Left lung (tissue), 10 donors: Measurements from ENCODE around the gene ARID1A. TPM values are rescaled to one million over a fixed set of nuclear protein-coding genes. Genes with fewer than 3 reads are reported as not detected.

Experiments
- ATAC-seq: fragments of 200-7000 bp; cut with Tn5 transposase; one replicate; pipeline ENCODE4 v1.9.1; 2020; ENCODE audit warnings: moderate library complexity
- DNase-seq, 4 donors: peaks; one replicate each; pipeline ENCODE4 v3.0.0-alpha.2; 2013 to 2020
- H3K27ac ChIP-seq, 2 donors: fragments of 200-600 bp; sonication (generic) in 1 of 2; one replicate each; pipeline versions ENCODE4 v1.5.0 to v1.8.0; 2020 to 2021
- H3K27me3 ChIP-seq, 2 donors: fragments of 200-600 bp; sonication (generic) in 1 of 2; one replicate each; pipeline versions ENCODE4 v1.5.0 to v1.8.0; 2020 to 2021
- H3K36me3 ChIP-seq, 2 donors: fragments of 200-600 bp; sonication (generic) in 1 of 2; one replicate each; pipeline versions ENCODE4 v1.5.0 to v1.8.0; 2020 to 2021
- H3K4me1 ChIP-seq, 2 donors: fragments of 200-600 bp; one replicate each; pipeline ENCODE4 v1.8.0; 2021
- H3K4me3 ChIP-seq, 2 donors: fragments of 200-600 bp; sonication (generic) in 1 of 2; one replicate each; pipeline versions ENCODE4 v1.5.0 to v1.8.0; 2020 to 2021; ENCODE audit warnings: mild to moderate bottlenecking in 1 of 2
- H3K9me3 ChIP-seq, 2 donors: fragments of 200-600 bp; sonication (generic) in 1 of 2; one replicate each; pipeline versions ENCODE4 v1.5.0 to v1.8.0; 2020 to 2021
- intact Hi-C, 2 donors: fragments of 100-400 bp; cut with DNase I; formaldehyde crosslinking; loops; one replicate each; pipeline versions ENCODE4 v1.11.2 to v1.14.2; 2022
- polyA plus RNA-seq, 6 donors: library from polyadenylated mRNA; unstranded; fragments of 120-200 nt; gene quantifications; one replicate each; pipeline ENCODE4 v1.2.1, GENCODE V29; 2013; ENCODE audit not compliant: insufficient read length in 6 of 6
- total RNA-seq, 2 donors: library from RNA; stranded (reverse); fragmentation: NEBNext Ultra II Directional; extraction: Animal tissue kit (Norgen Biotek cat#: 25700); gene quantifications; one replicate each; pipeline ENCODE4 v1.2.1, GENCODE V29; 2021
- TF ChIP-seq, protein P1 (sequence below), 2 donors: fragments of 200-600 bp; sonication (generic) in 1 of 2; IDR thresholded peaks; one replicate each; pipeline versions ENCODE4 v1.5.0 to v1.8.0; 2021; ENCODE audit warnings: antibody characterized with exemption in 2 of 2
- donor health status: DM: no; HTN: yes; CAD: no.
- donor health status: DM: no; HTN: no; CAD: no.

ARID1A gene
- total and polyA plus RNA-seq, 8 donors = 65.5 to 106 (median 97.0) TPM

DNA sequence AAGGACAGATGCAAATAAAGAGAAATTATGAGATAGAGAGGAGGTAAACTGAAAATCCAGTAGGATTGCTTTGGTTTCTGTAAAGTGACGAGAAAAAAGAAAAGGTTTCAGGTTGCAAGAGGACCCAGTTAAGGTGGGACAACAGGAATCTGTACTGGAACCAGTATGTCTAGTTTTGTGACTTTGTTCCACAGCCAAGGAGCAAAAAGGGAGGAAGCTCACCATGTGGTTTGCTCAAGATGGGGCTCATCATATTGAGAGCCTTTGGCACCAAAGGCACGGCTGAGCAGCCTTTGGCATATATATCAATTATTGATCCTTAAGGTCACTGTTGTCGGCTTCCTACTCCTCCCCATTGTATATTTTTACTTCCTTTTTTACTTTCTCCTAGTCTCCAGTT lies 128.9 kb downstream of the ARID1A start:
- H3K9me3 ChIP-seq = no peaks in the 10 kb centered on the region
- no peaks in the 10 kb centered on the region for H3K27me3 ChIP-seq
- no peaks in the 10 kb centered on the region for H3K36me3 ChIP-seq
- intact Hi-C loops = no loop called here
- peak in 1 of 4 donors; percentile 67 for DNase-seq
- peaks cover 14 to 45% of the 10 kb centered on the region in 2 donors for H3K4me1 ChIP-seq
- H3K4me3 ChIP-seq = no peak overlapping the region
- no peak overlapping the region for H3K27ac ChIP-seq
- TF ChIP-seq, protein P1, sequence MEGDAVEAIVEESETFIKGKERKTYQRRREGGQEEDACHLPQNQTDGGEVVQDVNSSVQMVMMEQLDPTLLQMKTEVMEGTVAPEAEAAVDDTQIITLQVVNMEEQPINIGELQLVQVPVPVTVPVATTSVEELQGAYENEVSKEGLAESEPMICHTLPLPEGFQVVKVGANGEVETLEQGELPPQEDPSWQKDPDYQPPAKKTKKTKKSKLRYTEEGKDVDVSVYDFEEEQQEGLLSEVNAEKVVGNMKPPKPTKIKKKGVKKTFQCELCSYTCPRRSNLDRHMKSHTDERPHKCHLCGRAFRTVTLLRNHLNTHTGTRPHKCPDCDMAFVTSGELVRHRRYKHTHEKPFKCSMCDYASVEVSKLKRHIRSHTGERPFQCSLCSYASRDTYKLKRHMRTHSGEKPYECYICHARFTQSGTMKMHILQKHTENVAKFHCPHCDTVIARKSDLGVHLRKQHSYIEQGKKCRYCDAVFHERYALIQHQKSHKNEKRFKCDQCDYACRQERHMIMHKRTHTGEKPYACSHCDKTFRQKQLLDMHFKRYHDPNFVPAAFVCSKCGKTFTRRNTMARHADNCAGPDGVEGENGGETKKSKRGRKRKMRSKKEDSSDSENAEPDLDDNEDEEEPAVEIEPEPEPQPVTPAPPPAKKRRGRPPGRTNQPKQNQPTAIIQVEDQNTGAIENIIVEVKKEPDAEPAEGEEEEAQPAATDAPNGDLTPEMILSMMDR (IDR thresholded peaks at IDR 0.05) = no peak
- ATAC-seq = no peak

DNA sequence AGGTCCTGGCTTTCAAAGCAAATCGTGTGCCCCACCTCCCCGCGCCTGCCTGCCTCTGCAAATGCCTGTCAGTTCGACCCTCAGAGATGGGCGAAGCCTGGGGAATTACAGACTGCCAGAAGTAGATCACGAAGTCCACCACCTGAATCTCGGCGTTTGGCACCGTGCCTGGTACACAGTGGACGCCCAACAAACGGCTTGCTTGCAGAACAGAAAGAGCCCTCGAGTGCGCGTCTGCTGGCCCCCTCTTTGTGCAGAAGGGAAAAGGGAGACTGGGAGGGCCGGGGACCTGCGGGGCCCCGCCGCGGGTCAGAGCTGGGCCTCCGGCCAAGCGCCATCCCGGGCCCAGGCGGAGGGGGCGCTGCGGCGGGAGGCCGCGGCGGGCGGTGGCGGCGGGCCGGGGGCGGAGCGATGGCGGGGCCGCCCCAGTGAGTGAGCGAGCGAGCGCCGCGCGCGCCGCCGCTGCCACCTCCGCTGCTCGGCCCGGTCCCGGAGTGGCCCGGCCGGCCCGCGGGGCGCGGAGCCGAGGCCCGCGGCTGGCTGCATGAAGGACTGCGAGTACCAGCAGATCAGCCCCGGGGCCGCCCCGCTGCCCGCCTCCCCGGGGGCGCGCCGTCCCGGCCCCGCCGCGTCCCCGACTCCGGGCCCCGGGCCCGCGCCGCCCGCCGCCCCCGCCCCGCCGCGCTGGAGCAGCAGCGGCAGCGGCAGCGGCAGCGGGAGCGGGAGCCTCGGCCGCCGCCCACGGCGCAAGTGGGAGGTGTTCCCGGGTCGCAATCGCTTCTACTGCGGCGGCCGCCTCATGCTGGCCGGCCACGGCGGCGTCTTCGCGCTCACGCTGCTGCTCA lies 130.7 kb downstream of the ARID1A start, which contains the start of gene ZDHHC18:
TSS of gene ZDHHC18 (plus strand) at position 428 of the 845 bp plus-strand sequence. CDS start at position 545, 117 bp downstream.
- intact Hi-C loops = no loop called here
- Histone ChIP-seq H3K36me3 (no peaks in the 10 kb centered on the region), H3K27ac (peak within 1 kb of the TSS; percentile 73 to 75), H3K9me3 (no peaks in the 10 kb centered on the region), H3K27me3 (no peaks in the 10 kb centered on the region), H3K4me1 (peaks cover 14 to 52% of the 10 kb centered on the region in 2 donors), H3K4me3 (peak within 1 kb of the TSS; percentile 51 to 65)
- ATAC-seq = peak; percentile 91
- TF ChIP-seq, protein P1 (IDR thresholded peaks at IDR 0.05) = peak; percentile 30 to 36
- peak; percentile 60 to 96 (median 74) for DNase-seq

DNA sequence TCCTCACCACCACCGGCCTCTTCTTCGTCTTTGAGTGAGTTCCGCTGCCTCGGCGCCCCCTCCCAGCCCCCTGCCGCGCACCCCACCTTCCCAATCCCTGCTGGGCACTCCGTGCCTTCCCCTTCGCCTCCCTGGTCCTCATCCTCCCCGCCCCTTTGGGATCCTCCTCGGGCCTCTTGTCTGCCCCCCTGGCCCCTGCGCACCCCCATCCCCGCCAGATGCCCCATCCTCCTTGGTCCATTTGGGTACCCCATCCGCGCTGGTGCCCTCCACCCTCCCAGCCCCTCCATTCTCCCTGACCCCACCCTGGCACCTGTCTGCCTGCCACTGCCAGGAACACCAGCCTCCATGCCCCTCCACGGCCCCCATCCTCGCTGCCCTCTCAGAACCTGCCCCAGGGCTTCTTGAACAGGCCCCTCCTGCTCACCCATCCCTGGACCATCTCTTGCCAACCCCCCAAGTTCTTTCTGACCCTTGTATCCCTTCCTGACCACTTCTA lies 131.3 kb downstream of the ARID1A start:
- H3K27me3 ChIP-seq = no peaks in the 10 kb centered on the region
- ATAC-seq = no peak
- H3K4me1 ChIP-seq = peaks cover 14 to 59% of the 10 kb centered on the region in 2 donors
- peaks cover 0 to 5% of the 10 kb centered on the region in 2 donors for H3K36me3 ChIP-seq
- intact Hi-C loops = no loop called here
- peak in 1 of 4 donors; percentile 37 for DNase-seq
- peak overlapping the region; percentile 33 to 75 for H3K27ac ChIP-seq
- H3K4me3 ChIP-seq = peak overlapping the region; percentile 46 to 65
- H3K9me3 ChIP-seq = no peaks in the 10 kb centered on the region
- TF ChIP-seq, protein P1 (IDR thresholded peaks at IDR 0.05) = no peak

DNA sequence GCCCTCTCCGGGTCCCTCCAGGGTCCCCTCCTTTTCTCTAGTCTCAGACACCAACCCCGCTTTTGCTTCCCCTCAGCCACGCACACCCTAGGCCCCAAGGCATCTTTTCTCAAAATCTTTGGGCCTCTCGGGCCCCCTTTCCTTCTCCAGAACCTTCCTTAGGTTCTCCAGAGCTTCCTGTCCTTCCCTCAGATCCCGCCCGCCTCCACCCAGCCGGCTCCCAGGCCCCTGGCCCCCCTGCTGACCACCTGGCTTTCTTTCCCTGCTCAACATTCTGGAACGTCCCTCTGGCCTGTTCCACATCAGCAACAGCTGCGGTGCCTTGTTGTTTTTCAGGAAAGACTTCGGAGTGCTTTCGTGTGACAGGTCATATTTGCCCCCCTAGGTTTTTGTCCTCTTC lies 131.8 kb downstream of the ARID1A start:
- H3K27ac ChIP-seq = peak overlapping the region in 1 of 2 donors; percentile 75
- ATAC-seq = no peak

More for the DNA sequence above, 131.8 kb downstream of the ARID1A start:
- Histone ChIP-seq H3K9me3 (no peaks in the 10 kb centered on the region), H3K27me3 (no peaks in the 10 kb centered on the region), H3K36me3 (peaks cover 0 to 10% of the 10 kb centered on the region in 2 donors), H3K4me1 (peaks cover 14 to 64% of the 10 kb centered on the region in 2 donors), H3K4me3 (peak overlapping the region; percentile 46 to 65)
- intact Hi-C loops = no loop called here
- TF ChIP-seq, protein P1 (IDR thresholded peaks at IDR 0.05) = no peak
- no peak for DNase-seq
